ENCODE data around the gene TBC1D10B. TPM values are rescaled to one million over a fixed set of nuclear protein-coding genes. Genes with fewer than 3 reads are reported as not detected.

TBC1D10B gene
- total RNA-seq = 10 to 100 TPM; 69.2 TPM

- Mint-ChIP-seq H3K27ac (peak within 1 kb of the TSS; percentile 90), H3K9me3 (no peaks in the 10 kb centered on the region), H3K4me3 (peak within 1 kb of the TSS; percentile 86), H3K4me1 (peaks cover 41% of the 10 kb centered on the region), H3K27me3 (no peaks in the 10 kb centered on the region), H3K36me3 (ENCODE audit: low read depth) (peaks cover 31% of the 10 kb centered on the region)
- POLR2A ChIA-PET = interaction anchor here (0.7 to 5.8 kb wide), 16 partner anchors 11 to 305 kb away, joined by 3 to 83 read pairs (median 6); partner anchors contain the start of genes ALDOA, CD2BP2, CORO1A and ITGAL
- CTCF ChIA-PET = interaction anchor here (0.5 to 2.8 kb wide), 18 partner anchors 9 to 759 kb away, joined by 3 to 24 read pairs (median 5); partner anchors contain the start of genes ALDOA, DCTPP1, FBRS and SEPTIN1
- DNase-seq = peak; percentile 100
These were observed at the start of gene TBC1D10B for GRCh38 chr16:30370456-30371247. TSS of gene TBC1D10B (minus strand) at chr16:30370494. CDS start at chr16:30370183, 311 bp downstream.

DNA sequence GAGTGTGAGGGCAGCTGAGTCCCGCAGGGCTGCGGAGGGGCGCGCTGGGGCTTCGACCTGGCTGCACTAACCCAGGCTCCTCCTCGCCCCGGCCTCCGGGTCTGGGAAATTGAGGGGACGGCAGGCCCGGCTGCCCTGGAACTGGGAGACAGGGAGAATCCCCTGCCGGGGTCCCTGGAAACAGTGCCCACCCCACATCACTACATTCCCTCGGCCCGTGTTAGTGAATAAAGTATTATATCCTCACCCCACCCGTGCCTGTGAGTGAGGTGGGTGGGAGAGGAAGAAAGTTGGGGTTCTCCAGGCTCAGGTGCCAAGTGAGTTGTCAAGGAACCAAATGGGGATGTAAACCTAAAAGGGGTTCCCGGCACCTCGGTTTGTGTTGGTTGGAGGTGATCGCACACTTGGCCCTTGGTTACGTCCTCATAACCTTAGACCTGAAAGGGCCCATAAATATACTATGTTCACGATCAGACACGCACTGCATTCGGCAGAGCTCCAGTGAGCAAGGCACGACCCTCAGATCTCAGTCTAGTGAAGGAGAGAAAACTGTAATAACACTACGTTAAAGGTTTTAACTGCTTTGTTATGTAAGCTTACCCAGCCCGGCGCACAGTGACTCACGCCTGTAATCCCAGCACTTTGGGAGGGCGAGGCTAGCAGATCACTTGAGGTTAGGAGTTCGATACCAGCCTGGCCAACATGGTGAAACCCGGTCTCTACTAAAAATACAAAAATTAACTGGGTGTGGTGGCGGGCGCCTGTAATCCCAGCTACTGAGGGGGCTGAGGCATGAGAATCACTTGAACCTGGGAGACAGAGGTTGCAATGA is 48.3 kb upstream of the TBC1D10B start:
- Mint-ChIP-seq H3K36me3 (ENCODE audit: low read depth) (peaks cover 29% of the 10 kb centered on the region), H3K27ac (peak overlapping the region; percentile 64), H3K4me1 (peaks cover 41% of the 10 kb centered on the region), H3K27me3 (no peaks in the 10 kb centered on the region), H3K9me3 (no peaks in the 10 kb centered on the region), H3K4me3 (peak overlapping the region; percentile 60)
- ChIA-PET CTCF (interaction anchor here (0.8 to 4.2 kb wide), 14 partner anchors 9 to 210 kb away, joined by 3 to 58 read pairs (median 5); partner anchors contain the start of genes DCTPP1, TBC1D10B, ZNF689 and ZNF747), POLR2A (interaction anchor here (0.7 to 3.7 kb wide), 31 partner anchors 11 to 366 kb away, joined by 3 to 36 read pairs (median 5); partner anchors contain the start of genes ALDOA, CD2BP2, CORO1A and DCTPP1)
- no peak for DNase-seq

- peak; percentile 92 for DNase-seq
- Mint-ChIP-seq H3K9me3 (no peaks in the 10 kb centered on the region), H3K27me3 (no peaks in the 10 kb centered on the region), H3K27ac (peak overlapping the region; percentile 64), H3K4me1 (peaks cover 41% of the 10 kb centered on the region), H3K36me3 (ENCODE audit: low read depth) (peaks cover 25% of the 10 kb centered on the region), H3K4me3 (peak overlapping the region; percentile 60)
- ChIA-PET CTCF (interaction anchor here (0.6 to 4.2 kb wide), 18 partner anchors 8 to 211 kb away, joined by 3 to 58 read pairs (median 4); partner anchors contain the start of genes DCTPP1, TBC1D10B, ZNF689 and ZNF747), POLR2A (interaction anchor here (0.6 to 3.7 kb wide), 34 partner anchors 10 to 365 kb away, joined by 3 to 36 read pairs (median 5); partner anchors contain the start of genes ALDOA, CD2BP2, CORO1A and DCTPP1)
These were observed 47.4 kb upstream of the TBC1D10B start for GRCh38 chr16:30417529-30418349.

- ChIA-PET CTCF (interaction anchor here (0.6 to 4.2 kb wide), 15 partner anchors 8 to 212 kb away, joined by 3 to 58 read pairs (median 5); partner anchors contain the start of genes DCTPP1, TBC1D10B, ZNF689 and ZNF747), POLR2A (interaction anchor here (0.6 to 3.7 kb wide), 28 partner anchors 9 to 361 kb away, joined by 3 to 36 read pairs (median 5); partner anchors contain the start of genes ALDOA, CD2BP2, CORO1A and DCTPP1)
- Mint-ChIP-seq H3K9me3 (no peaks in the 10 kb centered on the region), H3K27me3 (no peaks in the 10 kb centered on the region), H3K27ac (no peak overlapping the region), H3K4me3 (peak overlapping the region; percentile 44), H3K36me3 (ENCODE audit: low read depth) (peaks cover 26% of the 10 kb centered on the region), H3K4me1 (peaks cover 45% of the 10 kb centered on the region)
- no peak for DNase-seq
These were observed 46.6 kb upstream of the TBC1D10B start for GRCh38 chr16:30416624-30417528.

GRCh38 chr16:30416047-30416603 is 45.8 kb upstream of the TBC1D10B start:
- no peak overlapping the region for H3K27ac Mint-ChIP-seq

GRCh38 chr16:30414159-30414558 is 43.9 kb upstream of the TBC1D10B start:
- ChIA-PET POLR2A (interaction anchor here (0.6 kb wide), 1 partner anchor 12 kb away, joined by 3 read pairs; no protein-coding TSS in a partner anchor), CTCF (interaction anchor here (0.6 kb wide), 1 partner anchor 220 kb away, joined by 3 read pairs; no protein-coding TSS in a partner anchor)
- Mint-ChIP-seq H3K4me1 (peaks cover 45% of the 10 kb centered on the region), H3K27ac (no peak overlapping the region), H3K36me3 (ENCODE audit: low read depth) (peaks cover 15% of the 10 kb centered on the region), H3K27me3 (no peaks in the 10 kb centered on the region), H3K4me3 (no peak overlapping the region), H3K9me3 (no peaks in the 10 kb centered on the region)
- DNase-seq = no peak

More at GRCh38 chr16:30416047-30416603, 45.8 kb upstream of the TBC1D10B start:
- DNase-seq = no peak
- POLR2A ChIA-PET = interaction anchor here (0.8 to 3.7 kb wide), 4 partner anchors 10 to 42 kb away, joined by 3 to 36 read pairs (median 4); partner anchors contain the start of genes DCTPP1 and SEPTIN1
- Mint-ChIP-seq H3K4me3 (no peak overlapping the region), H3K9me3 (no peaks in the 10 kb centered on the region), H3K27me3 (no peaks in the 10 kb centered on the region), H3K4me1 (peaks cover 43% of the 10 kb centered on the region), H3K36me3 (ENCODE audit: low read depth) (peaks cover 22% of the 10 kb centered on the region)
- CTCF ChIA-PET = interaction anchor here (0.6 to 1.2 kb wide), 2 partner anchors 10 to 14 kb away, joined by 3 to 5 read pairs; partner anchors contain the start of gene DCTPP1

DNA sequence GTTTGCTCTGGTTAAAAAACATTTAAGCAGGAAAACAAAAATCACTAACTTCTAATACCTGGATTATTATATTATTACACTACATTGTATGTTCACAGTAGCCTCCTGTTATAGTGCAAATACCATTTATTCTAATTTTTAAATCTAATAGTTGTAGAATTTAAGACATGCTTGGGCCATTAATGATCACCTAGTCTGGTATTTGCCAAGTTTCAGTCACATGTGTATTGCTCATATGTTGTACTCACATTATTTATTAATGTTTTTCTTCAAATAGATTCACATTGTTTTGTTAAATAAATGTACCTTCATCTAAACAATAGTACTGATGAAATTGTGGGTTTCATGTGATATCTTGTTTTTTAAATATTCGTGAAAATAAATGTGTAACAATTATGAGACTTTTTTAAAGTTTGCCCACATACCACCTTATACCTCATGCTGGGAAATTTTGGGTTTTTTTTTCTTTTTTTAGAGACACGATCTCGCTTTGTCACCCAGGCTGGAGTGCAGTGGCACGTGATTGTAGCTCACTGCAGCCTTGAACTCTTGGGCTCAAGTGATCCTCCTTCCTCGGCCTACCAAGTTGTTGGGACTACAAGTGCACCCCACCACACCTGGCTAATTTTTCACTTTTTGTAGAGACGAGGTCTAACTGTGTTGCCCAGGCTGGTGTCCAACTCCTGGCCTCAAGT is 43.0 kb upstream of the TBC1D10B start:
- peaks cover 11% of the 10 kb centered on the region for H3K36me3 Mint-ChIP-seq (ENCODE audit: low read depth)

GRCh38 chr16:30409125-30410060 is 39.1 kb upstream of the TBC1D10B start:
- H3K9me3 Mint-ChIP-seq = no peaks in the 10 kb centered on the region
- no peak overlapping the region for H3K27ac Mint-ChIP-seq
- POLR2A ChIA-PET = interaction anchor here (0.8 to 4.4 kb wide), 8 partner anchors 9 to 344 kb away, joined by 4 to 33 read pairs (median 6); partner anchors contain the start of genes ALDOA, CD2BP2, SEPTIN1 and TBC1D10B
- H3K4me3 Mint-ChIP-seq = peak overlapping the region; percentile 17
- H3K4me1 Mint-ChIP-seq = peaks cover 40% of the 10 kb centered on the region
- H3K36me3 Mint-ChIP-seq (ENCODE audit: low read depth) = peaks cover 8% of the 10 kb centered on the region
- H3K27me3 Mint-ChIP-seq = no peaks in the 10 kb centered on the region
- peak; percentile 94 for DNase-seq
- CTCF ChIA-PET = interaction anchor here (0.7 to 4.7 kb wide), 36 partner anchors 9 to 354 kb away, joined by 3 to 50 read pairs (median 4); partner anchors contain the start of genes ALDOA, DCTPP1, PRR14 and SEPHS2

More for the DNA sequence above, 43.0 kb upstream of the TBC1D10B start:
- no peaks in the 10 kb centered on the region for H3K9me3 Mint-ChIP-seq
- DNase-seq = no peak
- peaks cover 45% of the 10 kb centered on the region for H3K4me1 Mint-ChIP-seq
- POLR2A ChIA-PET = no interaction called here
- H3K4me3 Mint-ChIP-seq = no peak overlapping the region
- no peak overlapping the region for H3K27ac Mint-ChIP-seq
- CTCF ChIA-PET = interaction anchor here (0.9 to 1.2 kb wide), 2 partner anchors 17 to 42 kb away, joined by 4 read pairs; partner anchors contain the start of gene DCTPP1
- no peaks in the 10 kb centered on the region for H3K27me3 Mint-ChIP-seq
